Mucosa of descending colon (tissue), 3 donors: ENCODE data around the gene FOXL1. TPM values are rescaled to one million over a fixed set of nuclear protein-coding genes. Genes with fewer than 3 reads are reported as not detected.

Source experiments
- ATAC-seq: fragments of 200-7000 bp; cut with Tn5 transposase; one replicate; pipeline ENCODE4 v1.9.1; 2020; ENCODE audit warnings: mild to moderate bottlenecking, moderate library complexity
- DNase-seq, 3 donors: peaks; one replicate each; pipeline ENCODE4 v3.0.0-alpha.2; 2020
- H3K36me3 ChIP-seq: fragments of 200-600 bp; one replicate; pipeline ENCODE4 v1.8.0; 2021; ENCODE audit warnings: low read depth, mild to moderate bottlenecking
- H3K4me1 ChIP-seq: fragments of 200-600 bp; one replicate; pipeline ENCODE4 v1.8.0; 2021; ENCODE audit warnings: low read depth, mild to moderate bottlenecking
- H3K4me3 ChIP-seq: fragments of 200-600 bp; one replicate; pipeline ENCODE4 v1.8.0; 2021; ENCODE audit warnings: mild to moderate bottlenecking
- H3K9me3 ChIP-seq: fragments of 200-600 bp; one replicate; pipeline ENCODE4 v1.8.0; 2021; ENCODE audit warnings: mild to moderate bottlenecking
- CTCF ChIP-seq: fragments of 200-600 bp; IDR thresholded peaks from one replicate; pipeline ENCODE4 v1.8.0; 2022; ENCODE audit warnings: antibody characterized with exemption, mild to moderate bottlenecking
- intact Hi-C, 2 donors: fragments of 100-400 bp; cut with DNase I in 1 of 2; cut with micrococcal nuclease in 1 of 2; formaldehyde crosslinking; loops; one replicate each; pipeline versions ENCODE4 v1.11.0 to v1.11.1; 2022; cut with DNase I, micrococcal nuclease
- total RNA-seq, 3 donors: library from RNA; stranded (reverse); fragmentation: NEBNext Ultra II Directional in 2 of 3; extraction: Animal tissue kit (Norgen Biotek cat#: 25700) in 2 of 3; gene quantifications; one replicate each; pipeline versions ENCODE4 v1.2.1 to v1.2.4, GENCODE V29; 2021 to 2023
- donor health status: DM: no; HTN: no; CAD: no; lungs with moderate emphysema.
- donor health status: DM: no; HTN: no; CAD: no.
- donor health status: DM: no; HTN: yes; CAD: no.

FOXL1 gene
- total RNA-seq, 3 donors from 2014 or later = 1.1 to 3.6 (median 2.4) TPM

DNA sequence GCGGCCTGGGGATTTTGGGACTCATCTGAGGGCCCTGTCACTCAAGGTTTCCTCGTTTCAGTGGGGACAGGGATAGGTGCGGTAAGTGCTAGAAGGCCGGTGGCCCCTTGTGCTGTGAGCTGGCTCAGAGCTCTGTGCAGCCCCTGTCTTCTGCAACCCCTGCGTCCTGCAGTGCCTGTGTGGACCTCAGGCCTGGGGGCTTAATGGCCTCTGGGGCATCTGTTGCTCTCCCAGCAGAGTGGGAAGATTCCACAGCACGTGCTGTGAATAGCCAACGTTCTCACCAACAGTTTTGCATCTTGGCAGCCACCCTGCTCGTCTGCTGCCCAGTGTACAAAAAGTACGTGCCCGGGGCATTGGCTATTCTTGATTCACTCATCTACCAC is 6.8 kb upstream of the FOXL1 start:
- ATAC-seq (no peak), DNase-seq (no peak)
- no peak for TF ChIP-seq CTCF
- Histone ChIP-seq H3K4me1 (peaks cover 5% of the 10 kb centered on the region), H3K36me3 (no peaks in the 10 kb centered on the region), H3K4me3 (no peak overlapping the region), H3K9me3 (no peaks in the 10 kb centered on the region)
- intact Hi-C loops = loop anchor here in 1 of 2 donors (5.0 kb wide), 1 partner anchor 201 kb away; no protein-coding TSS in a partner anchor

- intact Hi-C loops = loop anchor here in 1 of 2 donors (5.0 kb wide), 1 partner anchor 200 kb away; no protein-coding TSS in a partner anchor
- no peak for DNase-seq
- TF ChIP-seq CTCF = no peak
- Histone ChIP-seq H3K36me3 (no peaks in the 10 kb centered on the region), H3K4me1 (peaks cover 5% of the 10 kb centered on the region), H3K9me3 (no peaks in the 10 kb centered on the region), H3K4me3 (no peak overlapping the region)
- no peak for ATAC-seq
Measured at GRCh38 chr16:86572041-86572521, 6.3 kb upstream of the FOXL1 start.

GRCh38 chr16:86572606-86573005 is 5.7 kb upstream of the FOXL1 start:
- intact Hi-C loops = loop anchor here in 1 of 2 donors (5.0 kb wide), 1 partner anchor 200 kb away; no protein-coding TSS in a partner anchor
- DNase-seq (no peak), ATAC-seq (no peak)

DNA sequence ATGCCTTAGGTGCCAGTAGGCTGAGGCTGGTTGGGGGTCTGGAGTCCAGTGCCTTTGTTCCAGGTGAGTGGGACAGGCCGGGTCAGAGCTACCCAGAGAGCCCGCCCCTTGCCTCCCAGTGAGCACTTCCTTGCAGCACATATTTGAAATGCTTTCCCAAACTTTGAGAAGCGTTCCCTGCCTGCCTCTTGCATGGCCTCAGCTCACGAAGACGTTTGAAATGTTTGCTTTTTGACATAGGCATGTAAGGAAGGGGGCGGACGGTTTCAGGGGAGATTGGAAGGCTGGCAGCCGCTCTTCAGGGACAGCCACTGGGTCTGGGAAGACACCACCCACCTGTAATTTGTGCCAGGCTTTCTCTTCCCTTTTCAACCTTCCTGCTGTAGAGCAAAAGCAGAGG is 5.1 kb upstream of the FOXL1 start:
- intact Hi-C loops = loop anchor here in 1 of 2 donors (5.0 kb wide), 1 partner anchor 199 kb away; no protein-coding TSS in a partner anchor
- ATAC-seq = no peak

More at GRCh38 chr16:86572606-86573005, 5.7 kb upstream of the FOXL1 start:
- peaks cover 5% of the 10 kb centered on the region for H3K4me1 ChIP-seq
- no peak for TF ChIP-seq CTCF
- H3K9me3 ChIP-seq = no peaks in the 10 kb centered on the region
- no peak overlapping the region for H3K4me3 ChIP-seq
- no peaks in the 10 kb centered on the region for H3K36me3 ChIP-seq

GRCh38 chr16:86573646-86574508 is 4.5 kb upstream of the FOXL1 start:
- DNase-seq (no peak), ATAC-seq (no peak)
- no peak for TF ChIP-seq CTCF
- H3K4me3 ChIP-seq = no peak overlapping the region
- peaks cover 5% of the 10 kb centered on the region for H3K4me1 ChIP-seq
- no peaks in the 10 kb centered on the region for H3K9me3 ChIP-seq
- intact Hi-C loops = loop anchor here in 1 of 2 donors (5.0 kb wide), 1 partner anchor 198 kb away; no protein-coding TSS in a partner anchor
- H3K36me3 ChIP-seq = no peaks in the 10 kb centered on the region

More for the DNA sequence above, 5.1 kb upstream of the FOXL1 start:
- Histone ChIP-seq H3K9me3 (no peaks in the 10 kb centered on the region), H3K4me1 (peaks cover 5% of the 10 kb centered on the region), H3K36me3 (no peaks in the 10 kb centered on the region), H3K4me3 (no peak overlapping the region)
- DNase-seq = no peak
- no peak for TF ChIP-seq CTCF
